CD4-positive, CD25-positive, alpha-beta regulatory T cell (primary cell): Measurements from ENCODE around the gene PRKCG. TPM values are rescaled to one million over a fixed set of nuclear protein-coding genes. Genes with fewer than 3 reads are reported as not detected.
"Not testable (repeated sequence)": the region's sequence is repeated elsewhere in the genome, so short reads cannot be mapped to it uniquely, and the experiment has no call there.

Experiments
- ATAC-seq, 2 donors: fragments of 150-1000 bp; cut with Tn5 transposase; one replicate each; pipeline ENCODE4 v1.10.0; 2021; ENCODE audit warnings: low read depth in 2 of 2, moderate number of reproducible peaks in 2 of 2, moderate library complexity in 1 of 2
- DNase-seq, 3 donors: peaks; one replicate each; pipeline versions ENCODE4 v3.0.0 to v3.0.0-alpha.2; 2012 to 2022; ENCODE audit warnings: mixed read lengths in 1 of 3
- H3K27ac ChIP-seq: one replicate; pipeline ENCODE4 v1.7.0; 2013; ENCODE audit warnings: mild to moderate bottlenecking, low read length; ENCODE audit not compliant: insufficient read depth, poor library complexity, severe bottlenecking
- H3K27me3 ChIP-seq: one replicate; pipeline ENCODE4 v1.7.0; 2013; ENCODE audit warnings: low read length; ENCODE audit not compliant: control insufficient read depth, insufficient read depth
- H3K36me3 ChIP-seq: one replicate; pipeline ENCODE4 v1.7.0; 2013; ENCODE audit warnings: mild to moderate bottlenecking, low read length, moderate library complexity; ENCODE audit not compliant: control insufficient read depth, insufficient read depth
- H3K4me1 ChIP-seq: 2 replicates; pipeline ENCODE4 v1.7.0; 2013; ENCODE audit warnings: mild to moderate bottlenecking, low read length; ENCODE audit not compliant: insufficient read depth, control insufficient read depth, poor library complexity, severe bottlenecking
- H3K4me3 ChIP-seq: one replicate; pipeline ENCODE4 v1.7.0; 2013; ENCODE audit warnings: low read depth, mild to moderate bottlenecking, low read length, moderate library complexity
- H3K9me3 ChIP-seq, 2 experiments: 1 replicate in 1 of 2; 2 replicates in 1 of 2; pipeline ENCODE4 v1.7.0; 2013; ENCODE audit warnings: low read length in 2 of 2, mild to moderate bottlenecking in 1 of 2, moderate library complexity in 1 of 2; ENCODE audit not compliant: control insufficient read depth in 2 of 2
- H3K27ac Mint-ChIP-seq, 3 donors: one replicate each; pipeline ENCODE4 v1.8.0; 2020 to 2022; ENCODE audit warnings: mild to moderate bottlenecking in 3 of 3, mixed read lengths in 3 of 3, moderate library complexity in 2 of 3
- H3K27me3 Mint-ChIP-seq: one replicate; pipeline ENCODE4 v1.8.0; 2022; ENCODE audit warnings: mild to moderate bottlenecking, mixed read lengths
- H3K36me3 Mint-ChIP-seq: one replicate; pipeline ENCODE4 v1.8.0; 2020; ENCODE audit warnings: mixed read lengths
- H3K4me1 Mint-ChIP-seq, 4 donors: one replicate each; pipeline ENCODE4 v1.8.0; 2020 to 2022; ENCODE audit warnings: mixed read lengths in 4 of 4, mild to moderate bottlenecking in 1 of 4
- H3K4me3 Mint-ChIP-seq, 4 donors: one replicate each; pipeline ENCODE4 v1.8.0; 2020 to 2022; ENCODE audit warnings: mild to moderate bottlenecking in 4 of 4, mixed read lengths in 4 of 4, moderate library complexity in 3 of 4
- H3K9me3 Mint-ChIP-seq, 7 donors: one replicate each; pipeline ENCODE4 v1.8.0; 2020 to 2022; ENCODE audit warnings: mixed read lengths in 7 of 7, mild to moderate bottlenecking in 3 of 7, moderate library complexity in 2 of 7
- polyA plus RNA-seq, 4 donors: library from polyadenylated mRNA; unstranded; fragments of 300-500 nt; fragmentation: Illumina TruSeq; gene quantifications; one replicate each; pipeline ENCODE4 v1.2.3, GENCODE V29; 2021
- total RNA-seq: library from RNA; stranded (reverse); gene quantifications from one replicate; pipeline ENCODE4 v1.2.3, GENCODE V29; 2022

Gene PRKCG
- total and polyA plus RNA-seq, 5 donors from 2014 or later: not detected

DNA sequence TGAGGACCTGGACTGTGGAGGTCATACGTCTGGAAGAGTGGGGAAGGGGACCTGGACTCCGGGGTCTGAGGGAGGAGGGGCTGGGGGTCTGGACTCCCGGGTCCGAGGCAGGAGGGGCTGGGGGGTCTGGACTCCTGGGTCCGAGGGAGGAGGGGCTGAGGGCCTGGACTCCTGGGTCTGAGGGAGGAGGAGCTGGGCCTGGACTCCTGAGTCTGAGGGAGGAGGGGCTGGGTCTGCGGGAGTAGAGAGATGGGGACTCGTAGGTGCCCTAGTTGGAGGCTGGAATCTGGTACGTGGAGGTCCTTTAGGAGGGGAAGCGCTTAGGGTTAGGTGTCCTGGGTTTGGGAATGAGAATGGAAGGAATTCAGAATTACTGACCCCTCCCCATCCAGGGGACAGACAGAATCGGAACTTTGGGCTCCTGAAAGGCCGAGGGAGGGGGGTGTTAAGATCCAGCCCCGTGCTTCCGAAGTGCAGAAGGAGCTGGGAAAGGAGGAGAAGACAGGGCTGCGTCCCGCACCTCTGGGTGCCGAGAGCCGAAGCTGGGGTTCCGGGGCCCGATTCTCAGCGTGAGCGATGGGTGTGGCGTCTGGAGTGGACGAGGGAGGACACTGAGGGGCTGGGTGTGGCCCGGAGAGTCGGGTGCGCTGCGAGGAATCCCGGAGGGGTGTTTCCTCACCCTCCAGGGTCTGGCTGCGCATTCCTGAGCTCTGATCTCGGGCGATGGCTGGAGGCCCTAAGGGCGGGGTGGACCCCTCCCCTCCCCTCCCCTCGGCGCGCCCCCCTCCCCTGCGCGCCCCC, 13.7 kb upstream of the PRKCG start:
- Histone ChIP-seq H3K27me3 (no peaks in the 10 kb centered on the region), H3K9me3 (no peaks in the 10 kb centered on the region), H3K4me3 (peak overlapping the region; percentile 89), H3K4me1 (peaks cover 42% of the 10 kb centered on the region), H3K36me3 (peaks cover 7% of the 10 kb centered on the region), H3K27ac (peak overlapping the region; percentile 100)
- Mint-ChIP-seq H3K36me3 (peaks cover 10% of the 10 kb centered on the region), H3K27ac (peak overlapping the region; percentile 74 to 100 (median 99)), H3K27me3 (peaks cover 16% of the 10 kb centered on the region), H3K9me3 (peaks cover 0 to 1% (median 0%) of the 10 kb centered on the region in 7 donors), H3K4me3 (peak overlapping the region; percentile 90 to 98 (median 96)), H3K4me1 (peaks cover 6 to 51% (median 34%) of the 10 kb centered on the region in 4 donors)
- DNase-seq (peak in 2 of 3 donors; percentile 28 to 47), ATAC-seq (no peak)

DNA sequence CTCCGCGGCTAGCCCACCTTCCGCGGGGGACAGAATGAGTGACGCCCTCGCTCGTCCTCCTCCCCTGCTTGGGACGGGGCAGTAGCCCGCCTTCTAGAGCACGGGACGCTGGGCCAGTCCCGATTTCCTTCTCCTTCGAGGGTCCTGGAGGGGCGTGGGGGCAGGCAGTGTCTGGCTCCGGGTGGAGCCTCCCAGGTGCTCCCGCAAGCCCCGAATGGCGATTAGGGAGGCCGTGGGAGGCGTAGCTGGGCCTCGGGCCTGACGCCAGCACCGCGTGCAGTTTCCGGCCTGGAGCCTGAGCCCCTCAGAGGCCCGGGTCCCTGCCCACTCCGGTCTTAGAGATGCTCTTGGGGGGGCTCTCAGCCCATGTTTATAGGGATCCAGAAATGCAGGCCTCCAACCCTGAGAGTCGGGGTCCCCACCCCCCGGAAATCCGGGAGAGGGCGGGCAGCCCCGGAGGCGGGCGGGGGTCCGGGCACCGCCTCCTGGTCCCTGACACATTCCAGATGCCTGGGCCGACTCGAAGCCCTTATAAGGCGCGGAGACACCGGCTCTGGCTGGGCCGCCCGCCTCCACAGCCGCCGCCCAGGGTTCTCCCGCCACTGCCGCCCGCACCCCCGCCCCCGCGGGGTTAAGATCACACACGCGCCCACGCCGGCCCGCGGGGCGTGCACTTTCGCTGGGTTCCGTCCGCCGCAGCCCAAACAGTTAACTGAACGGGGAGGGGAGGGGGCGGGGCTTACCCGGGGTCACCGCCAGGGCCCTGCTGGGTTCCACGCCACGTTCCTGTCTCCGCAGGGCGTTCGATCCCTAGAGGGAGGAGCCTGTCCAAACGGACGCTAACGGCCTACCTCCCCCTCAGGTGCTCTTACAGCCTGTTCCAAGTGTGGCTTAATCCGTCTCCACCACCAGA, 12.8 kb upstream of the PRKCG start:
- ATAC-seq: peak; percentile 22 to 24
- peak overlapping the region; percentile 63 to 99 (median 95) for H3K27ac Mint-ChIP-seq
- H3K4me3 Mint-ChIP-seq: peak overlapping the region; percentile 90 to 98 (median 96)
- peaks cover 14% of the 10 kb centered on the region for H3K27me3 Mint-ChIP-seq
- Histone ChIP-seq H3K27ac (peak overlapping the region; percentile 100), H3K27me3 (no peaks in the 10 kb centered on the region), H3K9me3 (no peaks in the 10 kb centered on the region), H3K36me3 (peaks cover 15% of the 10 kb centered on the region), H3K4me3 (peak overlapping the region; percentile 53), H3K4me1 (peaks cover 44% of the 10 kb centered on the region)
- H3K9me3 Mint-ChIP-seq: peaks cover 0 to 2% (median 0%) of the 10 kb centered on the region in 7 donors
- DNase-seq: peak; percentile 80 to 87 (median 86)
- H3K4me1 Mint-ChIP-seq: peaks cover 6 to 59% (median 39%) of the 10 kb centered on the region in 4 donors
- peaks cover 19% of the 10 kb centered on the region for H3K36me3 Mint-ChIP-seq

DNA sequence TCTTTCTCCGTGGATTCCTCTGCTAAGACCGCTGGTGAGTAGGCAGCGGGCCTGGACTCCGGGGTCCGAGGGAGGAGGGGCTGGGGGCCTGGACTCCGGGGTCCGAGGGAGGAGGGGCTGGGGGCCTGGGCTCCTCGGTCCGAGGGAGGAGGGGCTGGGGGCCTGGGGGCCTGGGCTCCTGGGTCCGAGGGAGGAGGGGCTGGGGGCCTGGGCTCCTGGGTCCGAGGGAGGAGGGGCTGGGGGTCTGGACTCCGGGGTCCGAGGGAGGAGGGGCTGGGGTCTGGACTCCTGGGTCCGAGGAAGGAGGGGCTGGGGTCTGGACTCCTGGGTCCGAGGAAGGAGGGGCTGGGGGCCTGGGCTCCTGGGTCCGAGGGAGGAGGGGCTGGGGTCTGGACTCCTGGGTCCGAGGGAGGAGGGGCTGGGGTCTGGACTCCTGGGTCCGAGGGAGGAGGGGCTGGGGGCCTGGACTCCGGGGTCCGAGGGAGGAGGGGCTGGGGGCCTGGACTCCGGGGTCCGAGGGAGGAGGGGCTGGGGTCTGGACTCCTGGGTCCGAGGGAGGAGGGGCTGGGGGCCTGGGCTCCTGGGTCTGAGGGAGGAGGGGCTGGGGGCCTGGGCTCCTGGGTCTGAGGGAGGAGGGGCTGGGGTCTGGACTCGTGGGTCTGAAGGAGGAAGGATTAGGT, 12.1 kb upstream of the PRKCG start:
- H3K9me3 ChIP-seq, H3K9me3 Mint-ChIP-seq, DNase-seq, ATAC-seq, H3K27me3 ChIP-seq: not testable (repeated sequence)
- Histone ChIP-seq H3K4me3 (peak overlapping the region; percentile 53), H3K27ac (peak overlapping the region; percentile 100), H3K4me1 (peaks cover 52% of the 10 kb centered on the region), H3K36me3 (peaks cover 23% of the 10 kb centered on the region)
- Mint-ChIP-seq H3K27ac (peak overlapping the region; percentile 63 to 99 (median 95)), H3K4me1 (peaks cover 6 to 67% (median 46%) of the 10 kb centered on the region in 4 donors), H3K36me3 (peaks cover 27% of the 10 kb centered on the region), H3K27me3 (peaks cover 14% of the 10 kb centered on the region), H3K4me3 (peak overlapping the region; percentile 90 to 98 (median 96))

DNA sequence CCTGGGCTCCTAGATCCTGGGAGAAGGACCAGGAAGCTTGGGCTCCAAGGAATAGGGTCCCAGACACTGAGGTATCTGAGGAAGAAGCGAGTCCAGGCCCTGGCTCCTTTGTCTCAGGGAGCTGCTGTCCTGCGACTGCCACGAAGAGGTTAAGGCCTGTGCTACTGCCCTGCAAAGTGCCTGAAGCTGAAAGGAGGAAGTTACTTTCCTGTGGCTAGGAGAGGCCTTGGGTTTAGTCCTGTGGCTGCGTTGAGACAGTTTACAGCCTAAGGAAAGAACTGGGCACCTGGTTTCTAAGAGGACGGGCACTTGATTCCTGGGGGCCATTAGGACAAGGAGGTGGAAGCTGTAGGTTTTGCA, 11.5 kb upstream of the PRKCG start:
- no peak overlapping the region for H3K4me3 ChIP-seq
- ATAC-seq (no peak), DNase-seq (no peak)
- Mint-ChIP-seq H3K27ac (peak overlapping the region in 2 of 3 donors; percentile 63 to 80), H3K4me3 (peak overlapping the region; percentile 40 to 80 (median 74)), H3K4me1 (peaks cover 6 to 72% (median 47%) of the 10 kb centered on the region in 4 donors), H3K9me3 (peaks cover 0 to 4% (median 0%) of the 10 kb centered on the region in 7 donors), H3K27me3 (peaks cover 14% of the 10 kb centered on the region), H3K36me3 (peaks cover 27% of the 10 kb centered on the region)
- H3K4me1 ChIP-seq: peaks cover 57% of the 10 kb centered on the region
- H3K9me3 ChIP-seq: no peaks in the 10 kb centered on the region
- peaks cover 25% of the 10 kb centered on the region for H3K36me3 ChIP-seq
- peak overlapping the region; percentile 100 for H3K27ac ChIP-seq
- H3K27me3 ChIP-seq: no peaks in the 10 kb centered on the region

DNA sequence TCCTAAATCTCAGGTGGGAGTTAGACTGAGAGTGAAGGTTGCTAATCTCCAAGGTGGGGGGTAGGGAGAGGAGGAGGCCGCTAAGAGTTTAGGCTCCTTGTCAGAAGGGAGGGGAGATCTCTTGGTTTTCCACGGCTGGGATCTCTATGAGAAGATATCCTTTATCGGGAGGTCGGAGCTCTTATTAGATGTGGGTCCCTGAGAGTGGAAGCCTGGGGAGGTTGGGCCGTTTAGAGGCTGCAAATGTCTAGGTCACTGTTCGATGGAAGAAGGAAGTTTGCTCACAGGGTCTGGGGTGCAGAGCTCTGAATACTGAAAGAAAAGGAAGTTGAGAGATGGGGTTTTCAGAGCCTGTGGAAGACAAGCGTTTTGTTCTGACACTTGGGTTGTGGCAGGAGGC, 10.5 kb upstream of the PRKCG start:
- no peak for DNase-seq
- Mint-ChIP-seq H3K27ac (peak overlapping the region; percentile 49 to 80 (median 63)), H3K4me1 (peaks cover 11 to 72% (median 47%) of the 10 kb centered on the region in 4 donors), H3K4me3 (peak overlapping the region; percentile 40 to 91 (median 56)), H3K36me3 (peaks cover 27% of the 10 kb centered on the region), H3K27me3 (peaks cover 14% of the 10 kb centered on the region), H3K9me3 (peaks cover 0 to 4% (median 0%) of the 10 kb centered on the region in 7 donors)
- Histone ChIP-seq H3K27ac (no peak overlapping the region), H3K4me3 (no peak overlapping the region), H3K4me1 (peaks cover 48% of the 10 kb centered on the region), H3K9me3 (no peaks in the 10 kb centered on the region), H3K36me3 (peaks cover 31% of the 10 kb centered on the region), H3K27me3 (no peaks in the 10 kb centered on the region)
- ATAC-seq: no peak

DNA sequence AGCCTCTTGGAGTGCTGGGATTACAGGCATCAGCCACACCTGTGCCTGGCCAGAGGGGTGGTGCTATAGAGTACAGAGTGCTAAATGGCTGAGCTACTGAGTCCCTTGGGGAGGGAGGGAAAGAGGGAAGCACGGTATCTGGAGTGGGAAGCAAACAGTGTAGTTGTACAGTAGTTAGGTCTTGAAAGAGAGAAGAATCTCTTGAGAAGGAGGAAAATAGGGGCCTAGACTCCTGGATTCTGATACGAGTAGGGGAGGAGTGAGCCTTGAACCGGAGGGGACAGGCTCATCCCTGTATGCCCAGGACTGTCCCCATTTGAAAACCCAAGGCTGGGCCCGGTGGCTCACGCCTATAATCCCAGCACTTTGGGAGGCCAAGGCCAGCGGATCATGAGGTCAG, 9.2 kb upstream of the PRKCG start:
- Histone ChIP-seq H3K27me3 (no peaks in the 10 kb centered on the region), H3K9me3 (no peaks in the 10 kb centered on the region), H3K36me3 (peaks cover 31% of the 10 kb centered on the region), H3K4me1 (peaks cover 49% of the 10 kb centered on the region), H3K4me3 (no peak overlapping the region), H3K27ac (peak overlapping the region; percentile 2)
- Mint-ChIP-seq H3K27me3 (peaks cover 11% of the 10 kb centered on the region), H3K27ac (peak overlapping the region in 2 of 3 donors; percentile 69 to 92), H3K4me1 (peaks cover 18 to 74% (median 48%) of the 10 kb centered on the region in 4 donors), H3K36me3 (peaks cover 31% of the 10 kb centered on the region), H3K9me3 (peaks cover 0 to 4% (median 0%) of the 10 kb centered on the region in 7 donors), H3K4me3 (peak overlapping the region in 3 of 4 donors; percentile 40 to 72 (median 61))
- no peak for DNase-seq
- no peak for ATAC-seq
